ENCODE data around the gene HEBP2. TPM values are rescaled to one million over a fixed set of nuclear protein-coding genes. Genes with fewer than 3 reads are reported as not detected.
A peak's percentile ranks its signal among the peaks of the same experiment; 100 is the strongest.
"Not testable (repeated sequence)": the region's sequence is repeated elsewhere in the genome, so short reads cannot be mapped to it uniquely, and the experiment has no call there.

Gene HEBP2
- total RNA-seq: 35.1 and 35.8 TPM in 2 replicates

- Histone ChIP-seq H3K27me3 (ENCODE audit: insufficient read depth, low read length) (no peaks in the 10 kb centered on the region), H3K4me2 (ENCODE audit: insufficient read depth, low read length) (peak within 1 kb of the TSS; percentile 84), H4K20me1 (ENCODE audit: insufficient read depth, low read length) (peaks cover 2% of the 10 kb centered on the region), H2AFZ (ENCODE audit: low read length) (peak within 1 kb of the TSS; percentile 94), H3K27ac (ENCODE audit: low read depth, low read length) (peak within 1 kb of the TSS; percentile 33), H3K4me3 (ENCODE audit: insufficient read depth, low read length) (peak within 1 kb of the TSS; percentile 91), H3K4me1 (ENCODE audit: insufficient read depth, low read length) (peaks cover 8% of the 10 kb centered on the region), H3K36me3 (ENCODE audit: insufficient read depth, low read length) (peaks cover 27% of the 10 kb centered on the region), H3K79me2 (ENCODE audit: insufficient read depth, low read length) (no peaks in the 10 kb centered on the region), H3K9me3 (ENCODE audit: low read depth, low read length) (no peaks in the 10 kb centered on the region)
- TF ChIP-seq CTCF (IDR thresholded peaks at IDR 0.05; ENCODE audit: extremely low read depth, low read depth, low read length): peak; percentile 10
- peak; percentile 97 for DNase-seq (ENCODE audit: insufficient read length, low spot score, missing footprints)
Measured at GRCh38 chr6:138403801-138404665, at the start of gene HEBP2. TSS of gene HEBP2 (plus strand) at chr6:138404223. CDS start at chr6:138404496, 273 bp downstream.

GRCh38 chr6:138357928-138358327 is 46.1 kb upstream of the HEBP2 start:
- Histone ChIP-seq H3K4me2 (ENCODE audit: insufficient read depth, low read length) (no peak overlapping the region), H3K27ac (ENCODE audit: low read depth, low read length) (no peak overlapping the region), H4K20me1 (ENCODE audit: insufficient read depth, low read length) (no peaks in the 10 kb centered on the region), H3K4me1 (ENCODE audit: insufficient read depth, low read length) (no peaks in the 10 kb centered on the region), H3K36me3 (ENCODE audit: insufficient read depth, low read length) (no peaks in the 10 kb centered on the region), H3K4me3 (ENCODE audit: insufficient read depth, low read length) (no peak overlapping the region), H3K79me2 (ENCODE audit: insufficient read depth, low read length) (no peaks in the 10 kb centered on the region), H3K27me3 (ENCODE audit: insufficient read depth, low read length) (no peaks in the 10 kb centered on the region), H2AFZ (ENCODE audit: low read length) (no peak overlapping the region), H3K9me3 (ENCODE audit: low read depth, low read length) (no peaks in the 10 kb centered on the region)
- no peak for DNase-seq (ENCODE audit: insufficient read length, low spot score, missing footprints)
- TF ChIP-seq CTCF (IDR thresholded peaks at IDR 0.05; ENCODE audit: extremely low read depth, low read depth, low read length): no peak

- not testable (repeated sequence) for H3K79me2 ChIP-seq (ENCODE audit: insufficient read depth, low read length); H3K4me2 ChIP-seq (ENCODE audit: insufficient read depth, low read length); H4K20me1 ChIP-seq (ENCODE audit: insufficient read depth, low read length); H2AFZ ChIP-seq (ENCODE audit: low read length); DNase-seq (ENCODE audit: insufficient read length, low spot score, missing footprints); H3K4me1 ChIP-seq (ENCODE audit: insufficient read depth, low read length); H3K27ac ChIP-seq (ENCODE audit: low read depth, low read length); H3K27me3 ChIP-seq (ENCODE audit: insufficient read depth, low read length); H3K36me3 ChIP-seq (ENCODE audit: insufficient read depth, low read length); H3K4me3 ChIP-seq (ENCODE audit: insufficient read depth, low read length); H3K9me3 ChIP-seq (ENCODE audit: low read depth, low read length)
Measured at GRCh38 chr6:138368684-138369083, 35.3 kb upstream of the HEBP2 start.

GRCh38 chr6:138370631-138371451 is 33.2 kb upstream of the HEBP2 start:
- H3K27ac ChIP-seq (ENCODE audit: low read depth, low read length): no peak overlapping the region
- H4K20me1 ChIP-seq (ENCODE audit: insufficient read depth, low read length): no peaks in the 10 kb centered on the region
- H3K9me3 ChIP-seq (ENCODE audit: low read depth, low read length): no peaks in the 10 kb centered on the region
- no peaks in the 10 kb centered on the region for H3K27me3 ChIP-seq (ENCODE audit: insufficient read depth, low read length)
- no peaks in the 10 kb centered on the region for H3K4me1 ChIP-seq (ENCODE audit: insufficient read depth, low read length)
- H3K4me2 ChIP-seq (ENCODE audit: insufficient read depth, low read length): no peak overlapping the region
- DNase-seq (ENCODE audit: insufficient read length, low spot score, missing footprints): no peak
- H3K4me3 ChIP-seq (ENCODE audit: insufficient read depth, low read length): no peak overlapping the region
- H3K36me3 ChIP-seq (ENCODE audit: insufficient read depth, low read length): no peaks in the 10 kb centered on the region
- no peak overlapping the region for H2AFZ ChIP-seq (ENCODE audit: low read length)
- no peak for TF ChIP-seq CTCF (IDR thresholded peaks at IDR 0.05; ENCODE audit: extremely low read depth, low read depth, low read length)
- no peaks in the 10 kb centered on the region for H3K79me2 ChIP-seq (ENCODE audit: insufficient read depth, low read length)
